Measurements from ENCODE around the gene TAF6.

GRCh38 chr7:100147278-100147677 lies 28.1 kb upstream of the TAF6 start:
- TF ChIP-seq, protein P1, sequence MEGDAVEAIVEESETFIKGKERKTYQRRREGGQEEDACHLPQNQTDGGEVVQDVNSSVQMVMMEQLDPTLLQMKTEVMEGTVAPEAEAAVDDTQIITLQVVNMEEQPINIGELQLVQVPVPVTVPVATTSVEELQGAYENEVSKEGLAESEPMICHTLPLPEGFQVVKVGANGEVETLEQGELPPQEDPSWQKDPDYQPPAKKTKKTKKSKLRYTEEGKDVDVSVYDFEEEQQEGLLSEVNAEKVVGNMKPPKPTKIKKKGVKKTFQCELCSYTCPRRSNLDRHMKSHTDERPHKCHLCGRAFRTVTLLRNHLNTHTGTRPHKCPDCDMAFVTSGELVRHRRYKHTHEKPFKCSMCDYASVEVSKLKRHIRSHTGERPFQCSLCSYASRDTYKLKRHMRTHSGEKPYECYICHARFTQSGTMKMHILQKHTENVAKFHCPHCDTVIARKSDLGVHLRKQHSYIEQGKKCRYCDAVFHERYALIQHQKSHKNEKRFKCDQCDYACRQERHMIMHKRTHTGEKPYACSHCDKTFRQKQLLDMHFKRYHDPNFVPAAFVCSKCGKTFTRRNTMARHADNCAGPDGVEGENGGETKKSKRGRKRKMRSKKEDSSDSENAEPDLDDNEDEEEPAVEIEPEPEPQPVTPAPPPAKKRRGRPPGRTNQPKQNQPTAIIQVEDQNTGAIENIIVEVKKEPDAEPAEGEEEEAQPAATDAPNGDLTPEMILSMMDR (IDR thresholded peaks at IDR 0.05 in 8 of 11, conservative IDR thresholded peaks at IDR 0.05 in 3 of 11) = no peak
- TF ChIP-seq POLR2A (IDR thresholded peaks at IDR 0.05) = no peak

All from spleen (tissue), 7 donors.